K562 (cell line): ENCODE results near the gene TPRG1L. TPM values are rescaled to one million over a fixed set of nuclear protein-coding genes. Genes with fewer than 3 reads are reported as not detected.

Experiments
- ADNP ChIP-seq: fragments of 200-800 bp; sonication (Bioruptor generic); IDR thresholded peaks from 2 replicates; pipeline ENCODE4 v1.6.1; 2016; ENCODE audit warnings: missing genetic modification characterization, missing compliant biosample characterization
- CTBP1 ChIP-seq: fragments of 450-650 bp; IDR thresholded peaks from 2 replicates; pipeline ENCODE4 v1.6.1; 2016; ENCODE audit warnings: borderline replicate concordance
- LCOR ChIP-seq: sonication (generic); formaldehyde crosslinking; IDR thresholded peaks from 2 replicates; pipeline ENCODE4 v1.8.0; 2022; ENCODE audit warnings: mild to moderate bottlenecking, missing genetic modification reagents
- PCBP2 ChIP-seq: fragments of 200-400 bp; formaldehyde crosslinking; IDR thresholded peaks from 2 replicates; pipeline ENCODE4 v1.6.1; 2018; ENCODE audit warnings: low read length, low read depth, mild to moderate bottlenecking, moderate library complexity; ENCODE audit not compliant: poor library complexity, severe bottlenecking
- PPARD ChIP-seq: fragments of 250-450 bp; sonication (Bioruptor Pico); IDR thresholded peaks from 2 replicates; pipeline ENCODE4 v1.8.0; 2022; ENCODE audit warnings: inconsistent platforms, mild to moderate bottlenecking, moderate library complexity
- TCF7 ChIP-seq: sonication (generic); IDR thresholded peaks from 2 replicates; pipeline ENCODE4 v1.6.1; 2016; ENCODE audit warnings: antibody characterized with exemption, borderline replicate concordance
- polyA plus RNA-seq, 8 experiments: library from polyadenylated mRNA; depleted of rRNA in 4 of 8; stranded (reverse) in 5 of 8; unstranded in 3 of 8; fragments of >200 nt; fragmentation: Nextera tagmentation in 2 of 8; fragmentation: Illumina TruSeq in 1 of 8; extraction: Ambion mirVana in 2 of 8; extraction: Trizol in 1 of 8; gene quantifications; 2 replicates each; pipeline versions ENCODE4 v1.2.1 to v1.2.3, GENCODE V29; 2011 to 2014; ENCODE audit warnings: inconsistent platforms in 1 of 8, missing spikeins in 1 of 8
- total RNA-seq, 7 experiments: library from RNA; depleted of rRNA in 6 of 7; stranded (reverse); fragments of >200 nt in 6 of 7; fragmentation: Illumina TruSeq in 2 of 7; extraction: Trizol in 2 of 7; gene quantifications; 2 replicates each; pipeline versions ENCODE4 v1.2.1 to v1.2.3, GENCODE V29; 2011 to 2021; ENCODE audit warnings: low replicate concordance in 1 of 7
- TF ChIP-seq, protein P1 (sequence below): fragments of 450-650 bp; IDR thresholded peaks from 2 replicates; pipeline ENCODE4 v1.6.1; 2016; ENCODE audit warnings: low read depth
- TF ChIP-seq, protein P2 (sequence below): fragments of 250-450 bp; sonication (Bioruptor Pico); IDR thresholded peaks from 2 replicates; pipeline ENCODE4 v1.5.1; 2021; ENCODE audit warnings: mild to moderate bottlenecking
- TF ChIP-seq, protein P3 (sequence below): fragments of 150-350 bp; IDR thresholded peaks from 2 replicates; pipeline ENCODE4 v1.6.1; 2014; ENCODE audit warnings: low read depth, mild to moderate bottlenecking, low read length, borderline replicate concordance
- TF ChIP-seq, protein P4 (sequence below), 3 experiments: IDR thresholded peaks in 2 of 3; conservative IDR thresholded peaks in 1 of 3; 2 replicates each; pipeline ENCODE4 v1.5.1; 2011 to 2012; ENCODE audit warnings: low read length in 3 of 3, mild to moderate bottlenecking in 3 of 3, control low read depth in 2 of 3, improper control_type of control experiment in 1 of 3, inconsistent platforms in 1 of 3, low read depth in 1 of 3, mixed read lengths in 1 of 3, moderate library complexity in 1 of 3; ENCODE audit not compliant: insufficient read depth in 2 of 3

TPRG1L gene
- total and polyA plus RNA-seq, 9 of the 15 experiments (the other 6 are each of a cell fraction or from before 2014, with no cell fraction given): 1.6 to 11.0 (median 6.2) TPM

DNA sequence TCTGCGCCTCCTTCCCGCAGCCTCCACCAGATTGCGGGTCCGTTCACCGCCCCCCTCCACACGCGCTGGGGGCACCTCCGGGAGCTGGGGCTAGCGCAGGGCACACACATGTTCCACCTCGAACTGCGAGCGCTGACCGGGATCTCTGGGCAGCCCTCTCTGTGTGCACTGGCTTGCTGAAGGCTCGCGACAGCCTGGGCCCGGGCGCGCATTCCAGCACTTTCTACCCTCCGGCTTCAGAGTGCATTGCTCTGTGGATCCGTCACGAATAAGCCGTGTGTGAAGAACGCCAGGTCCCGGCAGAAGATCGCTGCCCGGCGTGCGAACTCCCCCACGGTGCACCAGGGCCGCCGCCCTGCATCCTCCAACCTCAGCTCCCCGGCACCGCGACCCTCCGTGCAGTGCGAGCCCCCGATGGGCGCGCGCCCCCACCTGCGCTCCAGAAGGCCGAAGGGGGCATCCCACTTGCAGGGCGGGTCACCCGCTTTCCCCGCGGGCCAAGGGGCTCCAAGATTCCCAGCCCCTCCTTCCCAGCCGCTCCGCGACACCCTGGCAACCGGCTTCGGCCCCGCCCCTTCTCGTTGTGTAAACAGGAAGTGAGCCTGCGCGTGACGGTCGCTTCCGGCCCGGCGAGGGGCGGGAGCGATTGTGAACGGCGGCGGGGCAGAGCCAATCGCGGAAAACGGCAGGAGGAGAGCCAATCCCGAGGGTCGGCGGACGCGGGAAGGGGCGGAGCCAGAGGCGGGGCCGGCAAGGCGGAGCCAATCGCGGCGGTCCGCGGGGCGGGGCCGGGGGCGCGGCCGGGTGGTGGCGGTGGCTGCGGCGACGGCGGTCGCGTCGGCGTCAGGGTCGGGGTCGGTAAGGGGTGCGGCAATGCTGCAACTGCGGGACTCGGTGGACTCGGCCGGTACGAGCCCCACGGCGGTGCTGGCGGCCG is at the start of gene TPRG1L (continued):
- TF ChIP-seq, protein P1, sequence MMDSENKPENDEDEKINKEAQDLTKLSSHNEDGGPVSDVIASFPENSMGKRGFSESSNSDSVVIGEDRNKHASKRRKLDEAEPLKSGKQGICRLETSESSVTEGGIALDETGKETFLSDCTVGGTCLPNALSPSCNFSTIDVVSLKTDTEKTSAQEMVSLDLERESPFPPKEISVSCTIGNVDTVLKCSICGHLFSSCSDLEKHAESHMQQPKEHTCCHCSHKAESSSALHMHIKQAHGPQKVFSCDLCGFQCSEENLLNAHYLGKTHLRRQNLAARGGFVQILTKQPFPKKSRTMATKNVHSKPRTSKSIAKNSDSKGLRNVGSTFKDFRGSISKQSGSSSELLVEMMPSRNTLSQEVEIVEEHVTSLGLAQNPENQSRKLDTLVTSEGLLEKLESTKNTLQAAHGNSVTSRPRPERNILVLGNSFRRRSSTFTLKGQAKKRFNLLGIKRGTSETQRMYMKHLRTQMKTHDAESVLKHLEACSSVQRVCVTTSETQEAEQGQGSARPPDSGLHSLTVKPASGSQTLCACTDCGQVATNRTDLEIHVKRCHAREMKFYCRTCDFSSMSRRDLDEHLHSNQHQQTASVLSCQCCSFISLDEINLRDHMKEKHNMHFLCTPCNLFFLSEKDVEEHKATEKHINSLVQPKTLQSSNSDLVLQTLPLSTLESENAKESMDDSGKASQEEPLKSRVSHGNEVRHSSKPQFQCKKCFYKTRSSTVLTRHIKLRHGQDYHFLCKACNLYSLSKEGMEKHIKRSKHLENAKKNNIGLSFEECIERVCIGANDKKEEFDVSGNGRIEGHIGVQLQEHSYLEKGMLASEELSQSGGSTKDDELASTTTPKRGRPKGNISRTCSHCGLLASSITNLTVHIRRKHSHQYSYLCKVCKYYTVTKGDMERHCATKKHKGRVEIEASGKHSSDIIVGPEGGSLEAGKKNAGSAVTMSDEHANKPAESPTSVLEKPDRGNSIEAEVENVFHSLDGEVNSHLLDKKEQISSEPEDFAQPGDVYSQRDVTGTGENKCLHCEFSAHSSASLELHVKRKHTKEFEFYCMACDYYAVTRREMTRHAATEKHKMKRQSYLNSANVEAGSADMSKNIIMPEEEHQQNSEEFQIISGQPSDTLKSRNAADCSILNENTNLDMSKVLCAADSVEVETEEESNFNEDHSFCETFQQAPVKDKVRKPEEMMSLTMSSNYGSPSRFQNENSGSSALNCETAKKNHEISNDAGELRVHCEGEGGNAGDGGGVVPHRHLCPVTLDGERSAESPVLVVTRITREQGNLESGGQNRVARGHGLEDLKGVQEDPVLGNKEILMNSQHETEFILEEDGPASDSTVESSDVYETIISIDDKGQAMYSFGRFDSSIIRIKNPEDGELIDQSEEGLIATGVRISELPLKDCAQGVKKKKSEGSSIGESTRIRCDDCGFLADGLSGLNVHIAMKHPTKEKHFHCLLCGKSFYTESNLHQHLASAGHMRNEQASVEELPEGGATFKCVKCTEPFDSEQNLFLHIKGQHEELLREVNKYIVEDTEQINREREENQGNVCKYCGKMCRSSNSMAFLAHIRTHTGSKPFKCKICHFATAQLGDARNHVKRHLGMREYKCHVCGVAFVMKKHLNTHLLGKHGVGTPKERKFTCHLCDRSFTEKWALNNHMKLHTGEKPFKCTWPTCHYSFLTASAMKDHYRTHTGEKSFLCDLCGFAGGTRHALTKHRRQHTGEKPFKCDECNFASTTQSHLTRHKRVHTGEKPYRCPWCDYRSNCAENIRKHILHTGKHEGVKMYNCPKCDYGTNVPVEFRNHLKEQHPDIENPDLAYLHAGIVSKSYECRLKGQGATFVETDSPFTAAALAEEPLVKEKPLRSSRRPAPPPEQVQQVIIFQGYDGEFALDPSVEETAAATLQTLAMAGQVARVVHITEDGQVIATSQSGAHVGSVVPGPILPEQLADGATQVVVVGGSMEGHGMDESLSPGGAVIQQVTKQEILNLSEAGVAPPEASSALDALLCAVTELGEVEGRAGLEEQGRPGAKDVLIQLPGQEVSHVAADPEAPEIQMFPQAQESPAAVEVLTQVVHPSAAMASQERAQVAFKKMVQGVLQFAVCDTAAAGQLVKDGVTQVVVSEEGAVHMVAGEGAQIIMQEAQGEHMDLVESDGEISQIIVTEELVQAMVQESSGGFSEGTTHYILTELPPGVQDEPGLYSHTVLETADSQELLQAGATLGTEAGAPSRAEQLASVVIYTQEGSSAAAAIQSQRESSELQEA: no peak
- TF ChIP-seq, protein P2, sequence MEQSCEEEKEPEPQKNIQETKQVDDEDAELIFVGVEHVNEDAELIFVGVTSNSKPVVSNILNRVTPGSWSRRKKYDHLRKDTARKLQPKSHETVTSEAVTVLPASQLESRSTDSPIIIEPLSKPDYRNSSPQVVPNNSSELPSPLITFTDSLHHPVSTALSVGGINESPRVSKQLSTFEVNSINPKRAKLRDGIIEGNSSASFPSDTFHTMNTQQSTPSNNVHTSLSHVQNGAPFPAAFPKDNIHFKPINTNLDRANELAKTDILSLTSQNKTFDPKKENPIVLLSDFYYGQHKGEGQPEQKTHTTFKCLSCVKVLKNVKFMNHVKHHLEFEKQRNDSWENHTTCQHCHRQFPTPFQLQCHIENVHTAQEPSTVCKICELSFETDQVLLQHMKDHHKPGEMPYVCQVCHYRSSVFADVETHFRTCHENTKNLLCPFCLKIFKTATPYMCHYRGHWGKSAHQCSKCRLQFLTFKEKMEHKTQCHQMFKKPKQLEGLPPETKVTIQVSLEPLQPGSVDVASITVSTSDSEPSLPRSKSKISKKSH (CRISPR knock-in tag): no peak
- TF ChIP-seq PCBP2 (no peak), TCF7 (no peak), LCOR (CRISPR knock-in tag) (no peak), PPARD (CRISPR knock-in tag) (no peak), ADNP (tag) (no peak), CTBP1 (peak; percentile 71; the same call in 1 of the 2 replicates)
- TF ChIP-seq, protein P3, sequence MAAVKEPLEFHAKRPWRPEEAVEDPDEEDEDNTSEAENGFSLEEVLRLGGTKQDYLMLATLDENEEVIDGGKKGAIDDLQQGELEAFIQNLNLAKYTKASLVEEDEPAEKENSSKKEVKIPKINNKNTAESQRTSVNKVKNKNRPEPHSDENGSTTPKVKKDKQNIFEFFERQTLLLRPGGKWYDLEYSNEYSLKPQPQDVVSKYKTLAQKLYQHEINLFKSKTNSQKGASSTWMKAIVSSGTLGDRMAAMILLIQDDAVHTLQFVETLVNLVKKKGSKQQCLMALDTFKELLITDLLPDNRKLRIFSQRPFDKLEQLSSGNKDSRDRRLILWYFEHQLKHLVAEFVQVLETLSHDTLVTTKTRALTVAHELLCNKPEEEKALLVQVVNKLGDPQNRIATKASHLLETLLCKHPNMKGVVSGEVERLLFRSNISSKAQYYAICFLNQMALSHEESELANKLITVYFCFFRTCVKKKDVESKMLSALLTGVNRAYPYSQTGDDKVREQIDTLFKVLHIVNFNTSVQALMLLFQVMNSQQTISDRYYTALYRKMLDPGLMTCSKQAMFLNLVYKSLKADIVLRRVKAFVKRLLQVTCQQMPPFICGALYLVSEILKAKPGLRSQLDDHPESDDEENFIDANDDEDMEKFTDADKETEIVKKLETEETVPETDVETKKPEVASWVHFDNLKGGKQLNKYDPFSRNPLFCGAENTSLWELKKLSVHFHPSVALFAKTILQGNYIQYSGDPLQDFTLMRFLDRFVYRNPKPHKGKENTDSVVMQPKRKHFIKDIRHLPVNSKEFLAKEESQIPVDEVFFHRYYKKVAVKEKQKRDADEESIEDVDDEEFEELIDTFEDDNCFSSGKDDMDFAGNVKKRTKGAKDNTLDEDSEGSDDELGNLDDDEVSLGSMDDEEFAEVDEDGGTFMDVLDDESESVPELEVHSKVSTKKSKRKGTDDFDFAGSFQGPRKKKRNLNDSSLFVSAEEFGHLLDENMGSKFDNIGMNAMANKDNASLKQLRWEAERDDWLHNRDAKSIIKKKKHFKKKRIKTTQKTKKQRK: peak; percentile 78; the same call in 1 of the 2 replicates
- TF ChIP-seq, protein P4, sequence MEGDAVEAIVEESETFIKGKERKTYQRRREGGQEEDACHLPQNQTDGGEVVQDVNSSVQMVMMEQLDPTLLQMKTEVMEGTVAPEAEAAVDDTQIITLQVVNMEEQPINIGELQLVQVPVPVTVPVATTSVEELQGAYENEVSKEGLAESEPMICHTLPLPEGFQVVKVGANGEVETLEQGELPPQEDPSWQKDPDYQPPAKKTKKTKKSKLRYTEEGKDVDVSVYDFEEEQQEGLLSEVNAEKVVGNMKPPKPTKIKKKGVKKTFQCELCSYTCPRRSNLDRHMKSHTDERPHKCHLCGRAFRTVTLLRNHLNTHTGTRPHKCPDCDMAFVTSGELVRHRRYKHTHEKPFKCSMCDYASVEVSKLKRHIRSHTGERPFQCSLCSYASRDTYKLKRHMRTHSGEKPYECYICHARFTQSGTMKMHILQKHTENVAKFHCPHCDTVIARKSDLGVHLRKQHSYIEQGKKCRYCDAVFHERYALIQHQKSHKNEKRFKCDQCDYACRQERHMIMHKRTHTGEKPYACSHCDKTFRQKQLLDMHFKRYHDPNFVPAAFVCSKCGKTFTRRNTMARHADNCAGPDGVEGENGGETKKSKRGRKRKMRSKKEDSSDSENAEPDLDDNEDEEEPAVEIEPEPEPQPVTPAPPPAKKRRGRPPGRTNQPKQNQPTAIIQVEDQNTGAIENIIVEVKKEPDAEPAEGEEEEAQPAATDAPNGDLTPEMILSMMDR (IDR thresholded peaks at IDR 0.05 in 2 of 3, conservative IDR thresholded peaks at IDR 0.05 in 1 of 3; ENCODE audit: insufficient read depth in 2 of 3, low read depth in 1 of 3, low read length in 3 of 3): 0 out of 6 replicates have a peak, but pooled peaks of 1 of the 3 experiments have one; percentile 0
